NCI-H1436 (cell line): ENCODE data around the gene DHX16.

ENCODE experiments used
- DNase-seq: peaks from one replicate; lab custom pipeline; 2025; lab: John Stamatoyannopoulos, UW

DHX16 gene

DNA sequence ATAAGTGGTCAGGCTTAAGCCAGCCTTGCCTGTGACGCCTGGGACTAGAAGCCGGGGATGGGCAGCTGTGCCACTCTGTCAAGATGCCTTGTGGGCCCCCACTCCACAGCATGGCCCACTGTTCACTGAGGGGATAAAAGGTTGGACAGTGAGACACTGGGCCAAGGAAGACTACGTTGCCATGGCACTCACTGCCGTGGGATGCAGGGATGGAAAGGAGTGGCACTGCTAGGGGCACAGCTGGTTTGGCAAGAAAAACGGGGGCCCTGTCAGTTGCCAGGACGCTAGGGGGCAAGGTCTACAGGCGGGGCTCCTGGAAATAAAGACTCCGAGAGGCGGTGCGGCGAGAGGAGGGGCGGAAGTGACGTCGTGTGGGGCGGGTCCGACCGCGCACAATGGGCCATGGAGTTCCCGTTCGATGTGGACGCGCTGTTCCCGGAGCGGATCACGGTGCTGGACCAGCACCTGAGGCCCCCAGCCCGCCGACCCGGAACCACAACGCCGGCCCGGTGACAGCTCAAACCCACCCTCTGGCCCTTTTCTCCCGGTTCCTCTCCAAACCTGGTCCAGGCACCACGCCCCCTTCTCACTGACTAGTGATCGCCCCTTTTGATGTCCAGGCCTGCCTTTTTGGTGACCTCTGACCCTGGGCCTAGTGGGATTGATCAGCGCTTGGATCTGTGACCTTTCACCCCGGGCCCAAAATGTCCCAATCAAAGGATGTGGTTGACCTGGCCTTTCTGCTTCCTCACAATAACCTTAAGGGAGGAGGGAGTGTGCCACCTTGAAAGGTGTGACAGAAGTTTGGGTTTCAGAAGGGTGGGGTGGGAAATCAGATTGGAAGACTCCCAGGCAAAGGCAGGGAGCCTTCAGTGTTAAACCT lies 46.1 kb downstream of the DHX16 start, which contains the start of gene ATAT1:
Gene ATAT1 (plus strand): TSS at position 391 of the 883 bp plus-strand sequence.
- DNase-seq, result peak; percentile 78

DNA sequence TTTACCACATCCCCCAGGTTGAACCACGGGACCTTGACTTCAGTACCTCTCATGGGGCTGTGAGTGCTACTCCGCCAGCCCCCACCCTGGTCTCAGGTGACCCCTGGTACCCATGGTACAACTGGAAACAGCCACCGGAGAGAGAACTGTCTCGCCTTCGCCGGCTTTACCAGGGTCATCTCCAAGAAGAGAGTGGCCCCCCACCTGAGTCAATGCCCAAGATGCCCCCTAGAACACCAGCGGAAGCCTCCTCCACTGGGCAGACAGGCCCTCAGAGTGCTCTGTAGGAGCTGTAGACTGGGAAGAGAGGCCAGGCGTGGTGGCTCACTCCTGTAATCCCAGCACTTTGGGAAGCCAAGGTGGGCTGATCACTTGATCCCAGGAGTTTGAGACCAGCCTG lies 47.3 kb downstream of the DHX16 start:
- no peak for DNase-seq

DNA sequence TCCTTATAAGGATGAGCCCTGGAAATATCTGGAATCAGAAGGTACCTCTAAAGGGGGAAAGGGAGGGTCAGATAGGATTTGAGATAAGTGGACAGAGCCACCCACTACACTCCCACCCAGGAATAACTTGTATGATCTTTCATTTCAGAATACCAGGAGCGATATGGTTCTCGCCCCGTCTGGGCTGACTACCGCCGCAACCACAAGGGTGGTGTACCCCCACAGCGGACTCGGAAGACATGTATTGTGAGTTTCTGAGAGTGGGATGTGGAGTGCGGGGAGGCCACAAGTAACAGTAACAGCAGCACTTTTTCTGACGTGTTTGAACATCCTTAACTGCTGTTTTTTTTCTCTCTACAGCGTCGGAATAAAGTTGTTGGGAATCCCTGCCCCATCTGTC lies 53.2 kb downstream of the DHX16 start:
- no peak for DNase-seq

DNA sequence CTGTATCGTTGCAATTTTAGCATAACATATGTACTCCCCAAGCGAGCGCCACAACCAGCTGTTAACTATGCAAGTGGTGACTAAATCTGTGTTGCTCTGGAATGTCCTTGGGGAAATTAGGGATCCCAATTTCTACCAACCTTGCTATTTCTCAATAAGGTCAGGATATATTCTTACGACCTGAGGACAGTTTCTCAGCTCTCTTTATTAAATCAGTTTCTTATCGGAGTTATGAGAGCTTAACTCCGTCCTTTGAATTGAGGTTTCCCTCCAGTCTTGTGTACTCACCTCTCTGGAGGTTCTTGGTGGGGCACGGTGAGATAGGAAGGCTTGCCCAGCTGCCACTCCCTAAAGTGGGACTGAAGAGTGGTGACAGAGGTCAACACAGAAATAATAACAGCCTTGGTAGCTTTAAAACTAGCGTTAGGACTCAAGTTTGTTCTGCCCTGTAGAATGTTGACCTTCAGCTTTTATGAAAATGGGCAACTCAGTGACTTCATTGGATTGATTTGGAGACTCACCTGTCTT lies 54.5 kb downstream of the DHX16 start:
- no peak for DNase-seq

DNA sequence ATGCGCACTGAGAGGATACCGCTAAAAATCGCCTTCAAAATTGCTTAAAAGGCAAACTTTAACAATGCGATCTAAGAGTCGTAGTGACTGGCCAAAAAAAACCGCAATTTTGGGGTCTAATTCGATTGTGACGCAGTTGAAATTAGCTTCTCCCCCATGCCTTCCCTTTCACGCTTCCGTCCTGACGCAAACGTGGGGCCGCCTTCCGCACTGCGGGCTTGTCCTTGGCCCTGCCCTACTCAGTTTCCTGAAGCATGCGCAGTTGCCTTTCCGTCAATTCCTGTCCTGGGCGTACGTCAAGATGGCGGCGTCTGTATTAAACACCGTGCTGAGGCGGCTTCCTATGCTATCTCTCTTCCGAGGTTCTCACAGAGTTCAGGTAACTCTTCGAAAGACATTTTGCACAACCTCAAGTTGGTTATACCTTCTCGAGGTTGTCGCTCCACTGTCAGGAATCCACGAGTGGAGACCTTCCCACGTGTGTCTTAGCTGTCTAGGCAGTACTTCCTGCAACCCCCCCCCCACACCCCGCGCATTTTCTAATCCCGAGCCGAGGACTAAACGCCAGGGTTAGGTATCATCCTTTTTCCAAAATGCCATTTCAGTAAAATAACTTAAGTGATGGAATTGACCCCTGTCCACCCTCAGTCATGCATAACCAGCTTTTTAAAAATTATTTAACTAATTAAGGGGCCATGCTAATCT lies 55.1 kb downstream of the DHX16 start, which contains the start of gene MRPS18B:
Gene MRPS18B (plus strand): TSS at position 276 of the 705 bp plus-strand sequence. CDS start 26 bp downstream, at position 302.
- DNase-seq, result peak; percentile 95

DNA sequence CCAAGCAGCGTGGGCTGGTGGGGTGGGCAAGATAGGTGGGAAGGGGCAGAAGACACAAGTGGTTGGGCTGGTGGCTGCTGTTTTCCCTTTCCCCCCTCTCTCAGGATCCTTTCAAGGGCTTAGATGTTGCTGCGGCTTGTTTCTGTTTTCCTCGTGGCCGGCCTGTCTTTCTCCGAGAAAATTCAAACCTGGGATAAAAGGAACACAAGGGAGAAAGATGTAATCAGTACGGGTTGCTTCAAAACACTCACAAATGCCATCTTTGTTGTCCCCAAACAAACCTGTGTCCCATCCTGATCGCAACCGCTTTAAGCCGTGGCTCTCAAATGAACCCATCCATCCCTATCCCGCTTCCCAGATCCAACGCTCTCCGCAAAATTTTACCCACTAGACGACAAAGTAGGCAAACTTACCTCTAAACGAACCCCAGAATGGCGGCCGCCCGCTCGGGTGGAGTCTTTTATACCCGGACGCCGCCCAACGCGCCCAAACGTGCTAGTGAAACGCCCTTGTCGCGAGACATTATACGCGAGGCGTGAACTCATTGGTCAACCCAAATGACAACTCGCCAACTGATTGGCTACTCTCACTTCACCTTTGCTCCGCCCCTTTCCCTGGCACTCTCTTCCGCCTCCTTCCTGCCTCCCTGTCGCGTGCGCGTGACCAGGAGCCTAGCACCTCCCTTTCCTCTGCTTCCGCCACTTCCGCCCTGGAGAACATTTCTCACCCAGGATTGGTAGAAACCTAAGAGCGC lies 55.8 kb downstream of the DHX16 start, which contains the start of gene PPP1R10:
Gene PPP1R10 (minus strand): TSS at position 433 of the 754 bp plus-strand sequence. CDS start 7,299 bp downstream, outside the sequence.
- peak; percentile 100 for DNase-seq

DNA sequence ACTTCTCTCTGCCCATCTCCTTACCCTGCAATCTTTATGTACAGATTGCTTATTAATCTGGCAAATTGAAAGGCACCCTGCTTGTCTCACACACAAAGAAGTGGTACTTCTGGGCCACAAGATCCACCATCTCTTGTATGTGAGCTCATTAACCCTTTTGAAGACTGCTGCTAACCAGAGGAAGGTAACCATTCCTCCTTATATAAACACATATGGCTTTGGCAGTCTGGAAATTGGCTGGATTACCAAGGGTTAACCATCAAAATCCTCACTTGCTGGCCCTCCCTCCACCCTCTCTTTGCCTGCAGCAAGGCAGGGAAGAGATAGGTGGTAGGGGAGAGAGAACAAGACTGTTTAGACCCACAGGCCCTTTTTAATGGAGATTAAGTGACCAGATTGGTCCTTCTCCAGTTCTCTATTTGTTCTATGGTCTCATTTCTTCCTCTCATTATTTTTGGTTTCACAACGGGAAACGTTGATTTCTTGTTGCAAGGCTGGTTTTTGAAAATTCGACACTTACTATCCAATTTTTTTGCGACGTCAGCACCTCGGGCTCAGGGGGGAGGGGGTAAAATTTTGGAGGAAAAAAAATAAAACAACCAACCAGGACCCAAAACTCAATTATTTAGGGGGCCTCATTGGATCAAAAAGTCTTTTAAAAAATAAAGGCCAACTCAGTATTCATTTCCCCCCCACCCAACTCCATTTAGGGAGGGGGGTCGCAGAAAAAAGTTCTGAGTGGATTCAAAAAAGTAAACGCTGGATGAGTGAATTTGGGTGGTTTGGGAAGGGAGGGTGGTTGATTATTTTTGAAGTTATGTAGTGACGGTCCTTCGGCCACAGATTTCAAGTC lies 56.6 kb downstream of the DHX16 start:
- peak; percentile 48 for DNase-seq

DNA sequence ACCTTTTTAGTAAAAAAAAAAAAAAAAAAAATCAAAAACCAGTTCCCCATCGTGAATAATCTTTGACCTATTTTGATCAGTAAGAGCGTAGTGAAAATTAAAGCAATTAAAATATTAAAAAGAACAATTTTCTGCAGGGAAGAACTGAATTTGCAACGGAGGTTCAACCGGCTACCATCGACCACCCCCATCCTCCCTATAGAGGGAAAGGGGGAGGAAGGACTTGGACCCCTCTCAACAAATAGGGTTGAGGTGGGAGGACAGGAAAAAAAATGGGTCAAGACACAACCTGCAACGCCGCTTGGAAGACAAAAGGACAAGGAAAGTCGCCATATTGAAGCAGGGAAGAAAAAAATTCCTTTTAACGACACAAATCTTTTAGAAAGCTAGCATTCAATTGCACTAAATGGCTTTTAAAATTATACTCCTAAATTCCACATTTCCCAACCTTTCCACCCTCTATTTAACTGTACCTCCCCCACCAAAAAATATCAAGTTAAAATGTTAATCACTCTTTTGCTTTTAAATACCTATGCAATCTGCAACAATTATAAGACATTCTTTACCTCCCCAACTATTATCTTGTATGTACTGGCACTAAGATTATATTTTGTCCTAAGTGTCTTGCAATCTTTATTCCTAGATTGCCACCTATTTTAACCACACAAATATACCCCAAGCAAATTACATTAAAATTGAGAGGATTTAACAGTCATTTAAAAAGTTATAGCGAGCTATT lies 57.4 kb downstream of the DHX16 start:
- peak; percentile 53 for DNase-seq

DNA sequence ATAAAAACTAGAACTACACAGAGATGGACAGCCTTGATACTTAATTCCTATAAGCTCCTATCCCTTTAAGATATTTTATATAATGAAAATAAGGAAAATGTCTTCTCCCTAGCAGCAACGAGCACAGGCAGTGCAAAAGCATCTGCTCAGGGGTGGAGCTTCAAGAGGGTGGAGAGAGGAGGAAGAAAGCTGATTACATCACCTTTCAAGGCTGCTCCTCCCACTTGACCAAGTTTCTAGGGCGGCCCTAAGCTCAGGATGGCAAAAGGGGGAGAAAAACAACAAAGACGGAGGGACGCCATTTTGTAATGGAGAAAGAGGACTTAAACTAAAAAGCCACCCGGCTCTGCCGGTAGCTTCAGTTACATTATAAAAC lies 58.0 kb downstream of the DHX16 start:
- peak; percentile 96 for DNase-seq

DNA sequence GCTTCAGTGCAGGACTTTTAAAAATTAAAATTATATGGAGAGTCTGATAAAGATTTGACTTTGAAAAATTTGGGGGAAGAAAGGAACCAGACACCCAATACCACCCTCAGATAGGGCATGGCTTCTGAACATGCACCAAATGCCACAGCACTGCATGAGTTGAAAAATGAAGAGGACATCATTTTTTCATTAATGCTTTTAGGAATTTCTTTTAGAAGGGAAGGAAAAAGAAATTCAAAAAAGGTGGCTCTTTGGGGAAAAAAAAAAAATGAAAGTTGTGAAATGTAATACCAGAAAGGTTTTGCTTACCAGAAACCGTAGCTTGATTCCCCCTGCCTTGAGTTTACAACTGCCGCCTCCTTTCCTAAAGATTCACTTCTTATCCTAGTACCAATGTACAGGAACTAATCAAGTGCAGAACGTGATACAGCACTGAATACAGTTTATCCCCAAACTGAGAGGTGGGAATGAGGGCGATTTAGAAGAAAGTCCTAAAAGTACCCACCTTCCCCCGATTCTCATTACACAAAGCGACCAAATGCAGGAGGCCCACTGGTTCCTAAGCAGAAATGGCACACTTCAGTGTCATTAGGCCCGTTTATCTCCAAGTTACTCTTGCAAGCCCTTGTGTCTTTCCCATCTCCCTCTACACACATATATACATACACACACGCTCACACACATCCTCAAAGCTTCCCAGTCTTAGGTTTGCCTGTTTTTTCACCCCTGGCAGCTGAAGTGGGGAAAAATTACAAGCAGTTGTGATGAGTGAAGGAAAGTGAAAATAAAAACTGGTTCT lies 58.6 kb downstream of the DHX16 start:
- no peak for DNase-seq

DNA sequence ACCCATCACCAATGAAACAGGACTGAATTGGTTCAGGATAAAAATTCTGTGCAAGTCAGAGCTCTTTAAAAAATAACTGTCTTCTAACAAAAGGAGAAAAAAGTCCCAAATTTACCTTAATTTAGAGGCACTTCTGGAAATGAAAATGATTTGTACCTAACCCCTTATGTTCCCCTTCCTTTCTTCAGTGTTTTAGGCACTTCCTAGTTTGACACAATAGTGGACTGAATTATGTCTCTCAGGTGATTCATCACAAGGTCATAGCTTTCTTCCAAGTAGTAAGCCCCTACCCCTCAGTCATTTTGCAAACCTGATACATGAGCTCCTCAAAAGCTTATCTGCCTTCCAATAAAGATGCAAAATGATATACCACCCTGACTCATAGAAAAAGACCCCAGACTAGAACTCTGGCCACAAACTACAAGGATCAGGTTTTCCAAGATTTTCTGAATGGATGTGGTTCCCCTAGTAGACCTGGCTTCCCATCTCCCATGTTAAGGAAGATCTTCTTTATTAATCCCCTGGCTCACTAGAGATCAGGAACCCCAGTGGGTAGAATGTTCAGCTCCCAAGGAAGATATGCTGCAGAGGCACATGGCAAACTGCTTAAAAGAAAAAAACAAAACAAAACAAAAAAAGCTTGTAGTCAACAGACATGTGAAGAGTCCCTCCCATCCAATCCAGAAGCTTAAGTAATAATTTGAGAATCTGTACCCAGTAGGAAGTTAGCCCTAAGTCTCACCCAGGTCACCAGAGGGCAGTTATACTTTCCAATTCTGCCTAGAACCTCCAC lies 59.4 kb downstream of the DHX16 start:
- no peak for DNase-seq

GRCh38 chr6:30612687-30613248 lies 60.0 kb downstream of the DHX16 start:
- DNase-seq, result no peak

- no peak for DNase-seq
Measured at GRCh38 chr6:30612213-30612612, 60.6 kb downstream of the DHX16 start.

- no peak for DNase-seq
Measured at GRCh38 chr6:30611856-30612194, 61.0 kb downstream of the DHX16 start.

DNA sequence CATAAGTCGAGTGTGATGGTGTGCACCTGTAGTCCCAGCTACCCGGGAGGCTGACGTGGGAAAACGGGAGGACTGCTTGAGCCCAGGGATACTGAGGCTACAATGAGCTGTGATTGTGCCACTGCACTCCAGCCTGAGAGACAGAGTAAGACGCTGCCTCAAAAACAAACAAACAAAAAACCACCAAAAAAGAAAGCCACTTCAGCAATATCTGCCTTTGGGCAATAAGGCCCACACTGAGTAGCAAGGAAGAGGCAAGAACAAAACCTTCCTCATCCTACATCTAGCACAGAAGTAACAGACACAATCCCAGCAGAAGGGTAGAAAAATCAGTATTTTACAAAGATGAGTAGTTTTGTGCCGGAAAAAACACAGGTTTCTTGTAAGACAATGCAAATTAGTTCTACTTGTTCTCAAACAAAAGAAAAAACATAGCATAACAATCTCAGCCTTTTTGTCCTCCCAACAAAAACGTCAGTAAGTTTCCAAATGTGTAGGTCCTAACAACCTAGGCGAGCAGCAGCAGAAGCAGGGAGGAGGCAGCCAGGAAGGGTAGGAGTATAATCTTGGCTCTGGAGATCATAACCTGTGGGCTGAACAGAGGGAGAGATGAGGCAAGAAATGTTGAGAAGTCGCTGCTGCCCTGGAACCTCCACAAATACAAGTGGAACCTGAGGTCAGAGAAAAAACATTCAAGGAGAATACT lies 61.5 kb downstream of the DHX16 start:
- DNase-seq, result no peak

- no peak for DNase-seq
Measured at GRCh38 chr6:30610065-30610464, 62.7 kb downstream of the DHX16 start.

DNA sequence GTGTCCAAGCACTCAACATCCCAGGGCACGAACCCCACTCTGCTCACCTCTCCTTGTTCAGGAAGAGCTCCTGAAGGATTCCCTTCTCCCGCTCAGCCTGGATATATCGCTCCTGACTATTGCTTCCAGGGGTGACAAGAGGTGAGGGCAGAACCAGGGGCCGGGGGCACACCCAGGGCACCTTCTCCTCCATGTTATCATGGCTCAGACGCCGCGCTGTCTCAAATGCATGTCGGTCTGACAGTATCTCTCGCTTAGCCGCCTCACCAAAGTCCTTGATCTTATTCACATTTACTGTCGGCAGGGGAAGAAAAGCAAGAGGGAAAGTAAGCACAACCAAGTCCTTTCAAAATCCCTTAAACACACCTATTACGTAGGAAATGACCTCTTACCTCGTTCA lies 68.8 kb downstream of the DHX16 start:
- DNase-seq, result no peak
